Testis (tissue), 3 donors: ENCODE results near the gene GMEB2. TPM values are rescaled to one million over a fixed set of nuclear protein-coding genes. Genes with fewer than 3 reads are reported as not detected.

ENCODE experiments used
- DNase-seq: peaks from one replicate; pipeline ENCODE4 v3.0.0-alpha.2; 2019
- H3K27ac ChIP-seq, 2 donors: fragments of 200-600 bp; sonication (generic); one replicate each; pipeline ENCODE4 v1.5.1; 2019
- H3K27me3 ChIP-seq: fragments of 200-600 bp; sonication (generic); one replicate; pipeline ENCODE4 v1.5.1; 2019
- H3K36me3 ChIP-seq: fragments of 200-600 bp; sonication (generic); one replicate; pipeline ENCODE4 v1.5.1; 2017; ENCODE audit warnings: low read depth; ENCODE audit errors: missing control alignments
- H3K4me1 ChIP-seq: fragments of 200-600 bp; sonication (generic); one replicate; pipeline ENCODE4 v1.5.1; 2019
- H3K4me3 ChIP-seq, 2 donors: fragments of 200-600 bp; sonication (generic); one replicate each; pipeline ENCODE4 v1.5.1; 2017 to 2019
- H3K9me3 ChIP-seq: fragments of 200-600 bp; sonication (generic); one replicate; pipeline ENCODE4 v1.5.1; 2017
- POLR2A ChIP-seq: fragments of 450-650 bp; IDR thresholded peaks from one replicate; pipeline ENCODE4 v1.6.1; 2017; ENCODE audit warnings: antibody characterized with exemption, mild to moderate bottlenecking, moderate library complexity
- WGBS, 2 donors: methylation state at CpG; one replicate each; pipeline ENCODE4 v1.1.5; 2018; 5-methylcytosine and 5-hydroxymethylcytosine counted together
- intact Hi-C: fragments of 100-400 bp; cut with DNase I; formaldehyde crosslinking; loops from one replicate; pipeline ENCODE4 v1.15.1; 2023; ENCODE audit warnings: low total_unique reads
- polyA plus RNA-seq: library from polyadenylated mRNA; stranded (reverse); fragments of 350-450 nt; fragmentation: Illumina TruSeq; extraction: RNeasy Lipid Tissue Mini Kit (QIAGEN cat#74804); gene quantifications from one replicate; pipeline ENCODE4 v1.2.3, GENCODE V29; 2014; ENCODE audit warnings: low read depth, low replicate concordance; ENCODE audit not compliant: insufficient read depth
- total RNA-seq, 2 donors: library from RNA; depleted of rRNA; stranded (reverse); fragments of >200 nt; gene quantifications; one replicate each; pipeline ENCODE4 v1.2.3, GENCODE V29; 2016
- TF ChIP-seq, protein P1 (sequence below), 3 experiments: fragments of 450-650 bp in 2 of 3; fragments of 200-600 bp in 1 of 3; sonication (generic) in 1 of 3; IDR thresholded peaks; one replicate each; pipeline ENCODE4 v1.5.1; 2016 to 2019; ENCODE audit warnings: antibody characterized with exemption in 3 of 3, mild to moderate bottlenecking in 2 of 3, moderate library complexity in 1 of 3

The GMEB2 gene
- total and polyA plus RNA-seq, 3 donors from 2014 or later, result 20.3 to 33.1 (median 31.0) TPM

DNA sequence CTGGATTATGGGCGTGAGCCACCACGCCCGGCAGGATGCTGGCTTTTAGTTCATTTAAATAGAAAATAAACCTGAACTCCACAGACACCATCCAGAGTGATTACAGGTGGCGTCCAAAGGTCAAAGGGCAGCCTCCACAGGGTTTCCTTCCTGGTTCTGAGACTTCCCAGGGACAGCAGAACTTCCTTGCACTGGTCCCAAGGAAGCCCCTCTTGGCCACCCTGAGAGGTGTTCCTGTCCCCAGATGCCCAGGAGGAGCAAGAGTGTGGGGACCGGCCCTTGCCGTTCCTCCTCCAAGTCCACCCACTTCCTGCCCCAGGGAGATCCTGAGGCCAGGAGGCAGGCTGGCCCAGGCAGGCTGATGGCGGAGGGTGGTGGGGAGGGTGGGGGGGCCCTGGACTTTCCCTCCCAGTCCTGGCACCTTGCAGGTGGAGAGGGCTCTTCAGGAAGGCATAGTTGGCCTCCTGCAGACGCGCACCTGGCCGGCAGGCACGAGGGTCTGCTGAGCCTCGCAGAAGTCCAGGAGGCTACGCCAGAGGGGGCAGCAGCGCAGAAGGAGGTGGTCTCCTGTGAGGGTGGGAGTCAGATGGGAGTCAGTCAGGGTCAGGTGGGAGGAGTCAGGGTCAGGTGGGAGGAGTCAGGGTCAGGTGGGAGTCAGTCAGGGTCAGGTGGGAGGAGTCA lies 68.0 kb downstream of the GMEB2 start:
- H3K27me3 ChIP-seq, result no peaks in the 10 kb centered on the region
- no peaks in the 10 kb centered on the region for H3K36me3 ChIP-seq
- TF ChIP-seq POLR2A, result no peak
- TF ChIP-seq, protein P1, sequence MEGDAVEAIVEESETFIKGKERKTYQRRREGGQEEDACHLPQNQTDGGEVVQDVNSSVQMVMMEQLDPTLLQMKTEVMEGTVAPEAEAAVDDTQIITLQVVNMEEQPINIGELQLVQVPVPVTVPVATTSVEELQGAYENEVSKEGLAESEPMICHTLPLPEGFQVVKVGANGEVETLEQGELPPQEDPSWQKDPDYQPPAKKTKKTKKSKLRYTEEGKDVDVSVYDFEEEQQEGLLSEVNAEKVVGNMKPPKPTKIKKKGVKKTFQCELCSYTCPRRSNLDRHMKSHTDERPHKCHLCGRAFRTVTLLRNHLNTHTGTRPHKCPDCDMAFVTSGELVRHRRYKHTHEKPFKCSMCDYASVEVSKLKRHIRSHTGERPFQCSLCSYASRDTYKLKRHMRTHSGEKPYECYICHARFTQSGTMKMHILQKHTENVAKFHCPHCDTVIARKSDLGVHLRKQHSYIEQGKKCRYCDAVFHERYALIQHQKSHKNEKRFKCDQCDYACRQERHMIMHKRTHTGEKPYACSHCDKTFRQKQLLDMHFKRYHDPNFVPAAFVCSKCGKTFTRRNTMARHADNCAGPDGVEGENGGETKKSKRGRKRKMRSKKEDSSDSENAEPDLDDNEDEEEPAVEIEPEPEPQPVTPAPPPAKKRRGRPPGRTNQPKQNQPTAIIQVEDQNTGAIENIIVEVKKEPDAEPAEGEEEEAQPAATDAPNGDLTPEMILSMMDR (IDR thresholded peaks at IDR 0.05), result no peak
- intact Hi-C loops, result no loop called here
- H3K4me3 ChIP-seq, result no peak overlapping the region
- no peak overlapping the region for H3K27ac ChIP-seq
- 94 to 97% methylated on average over 8 to 14 of the region's 14 CpGs for WGBS, 2 donors
- no peaks in the 10 kb centered on the region for H3K9me3 ChIP-seq
- peaks cover 2% of the 10 kb centered on the region for H3K4me1 ChIP-seq
- no peak for DNase-seq

DNA sequence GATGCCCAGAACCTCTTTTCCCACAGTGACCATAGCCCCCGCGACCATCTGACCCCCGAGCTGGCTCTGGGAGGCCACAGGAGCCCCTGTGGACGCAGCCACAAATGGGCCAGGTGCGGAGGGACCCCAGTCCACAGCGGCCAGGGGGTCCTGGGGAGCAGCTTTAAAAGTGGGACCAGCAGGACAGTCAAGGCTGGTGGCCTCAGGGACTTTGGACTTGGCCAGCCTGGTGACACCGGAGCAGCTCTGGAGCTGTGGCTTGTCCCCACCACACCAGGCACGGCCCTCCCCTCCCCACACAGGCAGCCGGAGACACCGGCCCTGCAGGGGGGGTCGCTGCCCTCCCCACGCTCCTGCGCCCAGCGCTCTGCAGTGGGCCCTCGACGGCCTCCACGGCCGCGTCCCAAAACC lies 69.4 kb downstream of the GMEB2 start:
- no peak overlapping the region for H3K4me3 ChIP-seq
- H3K4me1 ChIP-seq, result peaks cover 6% of the 10 kb centered on the region
- no peak for DNase-seq
- H3K9me3 ChIP-seq, result no peaks in the 10 kb centered on the region
- no peak overlapping the region for H3K27ac ChIP-seq
- H3K27me3 ChIP-seq, result no peaks in the 10 kb centered on the region
- no peaks in the 10 kb centered on the region for H3K36me3 ChIP-seq
- TF ChIP-seq, protein P1 (IDR thresholded peaks at IDR 0.05), result no peak
- TF ChIP-seq POLR2A, result no peak
- 89 to 95% methylated on average over 17 to 19 of the region's 19 CpGs for WGBS, 2 donors
- intact Hi-C loops, result no loop called here

DNA sequence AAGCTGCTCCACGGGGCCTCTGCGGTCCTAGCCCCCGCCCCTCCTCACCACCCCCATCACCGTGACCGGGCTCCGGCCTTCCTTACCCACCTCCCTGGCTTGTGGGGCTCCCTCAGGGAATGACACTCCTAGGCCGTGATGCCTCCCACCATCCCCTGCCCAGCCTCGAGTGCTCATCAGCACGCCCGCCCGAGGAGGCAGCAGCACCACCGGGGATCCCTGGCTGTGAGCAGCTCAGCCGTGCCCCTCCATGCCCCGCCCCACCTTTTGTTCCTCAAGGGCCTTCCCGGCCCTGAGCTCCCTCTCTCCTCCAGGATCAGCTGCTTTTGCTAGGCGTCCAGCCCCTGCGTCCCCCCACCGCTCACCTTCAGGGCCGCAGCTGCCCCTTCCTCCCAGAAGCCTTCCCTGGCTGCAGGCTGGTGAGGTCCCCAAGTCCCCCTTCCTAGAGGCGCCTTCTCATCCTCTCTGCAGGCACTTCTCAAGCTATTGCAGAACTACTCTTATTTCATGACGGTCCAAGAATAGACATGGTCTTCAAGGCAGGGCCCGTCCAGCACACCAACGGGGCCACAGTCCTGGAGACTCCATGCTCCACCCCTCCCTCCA lies 69.9 kb downstream of the GMEB2 start:
- Histone ChIP-seq H3K4me1 (peaks cover 6% of the 10 kb centered on the region), H3K27me3 (no peaks in the 10 kb centered on the region), H3K36me3 (no peaks in the 10 kb centered on the region), H3K4me3 (no peak overlapping the region), H3K9me3 (no peaks in the 10 kb centered on the region), H3K27ac (no peak overlapping the region)
- intact Hi-C loops, result no loop called here
- 73 to 80% methylated on average over 23 of the region's 23 CpGs for WGBS, 2 donors
- TF ChIP-seq, protein P1 (IDR thresholded peaks at IDR 0.05), result no peak
- TF ChIP-seq POLR2A, result no peak
- no peak for DNase-seq

DNA sequence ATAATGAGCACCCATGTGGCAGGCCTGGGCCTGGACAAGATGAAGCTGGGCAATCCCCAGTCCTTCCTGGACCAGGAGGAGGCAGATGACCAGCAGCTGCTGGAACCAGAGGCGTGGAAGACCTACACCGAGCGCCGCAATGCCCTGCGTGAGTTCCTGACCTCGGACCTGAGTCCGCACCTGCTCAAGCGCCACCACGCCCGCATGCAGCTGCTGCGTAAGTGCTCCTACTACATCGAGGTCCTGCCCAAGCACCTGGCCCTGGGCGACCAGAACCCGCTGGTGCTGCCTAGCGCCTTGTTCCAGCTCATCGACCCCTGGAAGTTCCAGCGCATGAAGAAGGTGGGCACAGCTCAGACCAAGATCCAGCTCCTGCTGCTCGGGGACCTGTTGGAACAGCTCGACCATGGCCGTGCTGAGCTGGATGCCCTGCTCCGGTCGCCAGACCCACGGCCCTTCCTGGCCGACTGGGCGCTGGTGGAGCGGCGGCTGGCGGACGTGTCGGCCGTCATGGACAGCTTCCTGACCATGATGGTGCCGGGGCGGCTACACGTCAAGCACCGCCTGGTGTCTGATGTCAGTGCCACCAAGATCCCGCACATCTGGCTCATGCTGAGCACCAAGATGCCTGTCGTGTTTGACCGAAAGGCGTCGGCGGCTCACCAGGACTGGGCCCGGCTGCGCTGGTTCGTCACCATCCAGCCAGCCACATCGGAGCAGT lies 71.1 kb downstream of the GMEB2 start:
- no peak for TF ChIP-seq POLR2A
- TF ChIP-seq, protein P1 (IDR thresholded peaks at IDR 0.05), result no peak
- WGBS, 2 donors, result 96 to 100% methylated on average over 3 to 45 of the region's 45 CpGs
- Histone ChIP-seq H3K4me1 (peaks cover 6% of the 10 kb centered on the region), H3K9me3 (no peaks in the 10 kb centered on the region), H3K4me3 (no peak overlapping the region), H3K36me3 (no peaks in the 10 kb centered on the region), H3K27ac (no peak overlapping the region), H3K27me3 (no peaks in the 10 kb centered on the region)
- intact Hi-C loops, result no loop called here
- DNase-seq, result no peak
